K562 (cell line): Measurements from ENCODE around the gene TSHZ1. TPM values are rescaled to one million over a fixed set of nuclear protein-coding genes. Genes with fewer than 3 reads are reported as not detected.

Source experiments
- ATAC-seq: fragments of 200-7000 bp; cut with Tn5 transposase; 3 replicates; pipeline ENCODE4 v1.9.1; 2020; ENCODE audit warnings: moderate library complexity
- BruUV-seq: library from RNA; stranded (reverse); fragments of 400-500 nt; replicated peaks from 2 replicates; lab custom pipeline; 2021; lab: Mats Ljungman, UMichigan
- CTCF ChIA-PET: fragments of 300-600 bp; formaldehyde crosslinking; extraction: SDS; loops from one replicate; lab custom pipeline; 2021; ENCODE audit warnings: low intra/inter-chr PET ratio; lab: Yijun Ruan, JAX
- POLR2A ChIA-PET: fragments of 300-600, 350-650 bp; sonication (Branson Sonifier 250); formaldehyde crosslinking; extraction: SDS; loops from one replicate; lab custom pipeline; 2021; ENCODE audit warnings: antibody characterized with exemption, inconsistent platforms; lab: Yijun Ruan, JAX
- DNase-seq, 4 experiments: peaks; one replicate each; pipeline versions ENCODE4 v3.0.0 to v3.0.0-alpha.2; 2011 to 2018; ENCODE audit warnings: low spot score in 3 of 4, mixed read lengths in 3 of 4; ENCODE audit errors: extremely low read depth in 1 of 4
- FAIRE-seq: peaks from 2 replicates; lab custom pipeline; 2011; peaks lifted over from hg19 to GRCh38; lab: Jason Lieb, UNC
- H2AFZ ChIP-seq: 2 replicates; pipeline ENCODE4 v1.6.0; 2011; ENCODE audit warnings: low read depth, low read length, control low read depth, inconsistent platforms
- H3K27ac ChIP-seq: fragments of 200-600 bp; 3 replicates; pipeline ENCODE4 v1.8.0; 2011; ENCODE audit warnings: low read depth, mild to moderate bottlenecking, control low read depth, inconsistent platforms, low read length, moderate library complexity, mixed read lengths; ENCODE audit errors: extremely low read depth
- H3K27me3 ChIP-seq, 2 experiments: fragments of 300-600 bp in 1 of 2; 2 replicates in 1 of 2; 3 replicates in 1 of 2; pipeline versions ENCODE4 v1.6.0 to v1.8.0; 2011; ENCODE audit warnings: inconsistent platforms in 2 of 2, low read length in 2 of 2, mild to moderate bottlenecking in 1 of 2, mixed read lengths in 1 of 2, moderate library complexity in 1 of 2; ENCODE audit not compliant: control insufficient read depth in 2 of 2, insufficient read depth in 2 of 2
- H3K36me3 ChIP-seq: fragments of 300-600 bp; 3 replicates; pipeline ENCODE4 v1.8.0; 2011; ENCODE audit warnings: mild to moderate bottlenecking, low read length, inconsistent platforms; ENCODE audit not compliant: control insufficient read depth, insufficient read depth
- H3K4me1 ChIP-seq, 2 experiments: fragments of 200-600 bp in 1 of 2; replicated peaks in 1 of 2; 2 replicates in 1 of 2; 3 replicates in 1 of 2; pipeline versions ENCODE4 v1.5.1 to v1.8.0; 2011; ENCODE audit warnings: inconsistent platforms in 2 of 2, low read length in 2 of 2, mild to moderate bottlenecking in 1 of 2, mixed read lengths in 1 of 2, moderate library complexity in 1 of 2; ENCODE audit not compliant: control insufficient read depth in 2 of 2, insufficient read depth in 2 of 2
- H3K4me2 ChIP-seq: 2 replicates; pipeline ENCODE4 v1.6.1; 2011; ENCODE audit warnings: low read length, control low read depth, inconsistent platforms, mixed read lengths; ENCODE audit not compliant: insufficient read depth
- H3K4me3 ChIP-seq: fragments of 200-600 bp; sonication (generic), shearing (Covaris generic); 2 replicates; pipeline ENCODE4 v1.5.1; 2016; ENCODE audit warnings: control low read depth, inconsistent platforms
- H3K79me2 ChIP-seq: fragments of 200-600 bp; 3 replicates; pipeline ENCODE4 v1.8.0; 2011; ENCODE audit warnings: low read length, inconsistent platforms; ENCODE audit not compliant: control insufficient read depth, insufficient read depth
- H3K9ac ChIP-seq, 2 experiments: 2 replicates each; pipeline versions ENCODE4 v1.6.0 to v1.6.1; 2011; ENCODE audit warnings: low read depth in 2 of 2, low read length in 2 of 2, control low read depth in 1 of 2, inconsistent platforms in 1 of 2, mild to moderate bottlenecking in 1 of 2, mixed read lengths in 1 of 2; ENCODE audit not compliant: insufficient read depth in 1 of 2
- H3K9me1 ChIP-seq: one replicate; pipeline ENCODE4 v1.6.0; 2011; ENCODE audit warnings: inconsistent platforms, mild to moderate bottlenecking, low read length, moderate library complexity; ENCODE audit not compliant: control insufficient read depth, insufficient read depth
- H3K9me3 ChIP-seq: replicated peaks from 2 replicates; pipeline ENCODE4 v1.5.1; 2011; ENCODE audit warnings: low read depth, low read length, inconsistent platforms; ENCODE audit not compliant: control insufficient read depth, insufficient read depth
- H4K20me1 ChIP-seq: replicated peaks from 2 replicates; pipeline ENCODE4 v1.6.1; 2011; ENCODE audit warnings: low read length, inconsistent platforms, mixed read lengths; ENCODE audit not compliant: control insufficient read depth, insufficient read depth
- ADNP ChIP-seq: fragments of 200-800 bp; sonication (Bioruptor generic); IDR thresholded peaks from 2 replicates; pipeline ENCODE4 v1.6.1; 2016; ENCODE audit warnings: missing genetic modification characterization, missing compliant biosample characterization
- HSF4 ChIP-seq: fragments of 250-450 bp; sonication (Bioruptor Pico); IDR thresholded peaks from 2 replicates; pipeline ENCODE4 v2.1.2; 2022; ENCODE audit warnings: mild to moderate bottlenecking, moderate library complexity, borderline replicate concordance
- MCM7 ChIP-seq, 2 experiments: fragments of 450-650 bp; IDR thresholded peaks; 2 replicates each; pipeline ENCODE4 v1.6.1; 2016 to 2018
- NRF1 ChIP-seq, 2 experiments: fragments of 450-650 bp; IDR thresholded peaks in 1 of 2; conservative IDR thresholded peaks in 1 of 2; 2 replicates each; pipeline ENCODE4 v1.6.1; 2014; ENCODE audit warnings: mild to moderate bottlenecking in 2 of 2
- RAD51 ChIP-seq: fragments of 450-650 bp; IDR thresholded peaks from 2 replicates; pipeline ENCODE4 v1.7.1; 2016; ENCODE audit warnings: low read depth, mild to moderate bottlenecking, borderline replicate concordance
- SAFB ChIP-seq: fragments of 200-400 bp; formaldehyde crosslinking; IDR thresholded peaks from 2 replicates; pipeline ENCODE4 v1.6.1; 2017; ENCODE audit warnings: low read depth, low read length, borderline replicate concordance
- SIN3B ChIP-seq: fragments of 450-650 bp; IDR thresholded peaks from 2 replicates; pipeline ENCODE4 v1.6.1; 2017; ENCODE audit warnings: low read depth, mild to moderate bottlenecking, moderate library complexity
- STAG1 ChIP-seq: sonication (generic); formaldehyde crosslinking; IDR thresholded peaks from 2 replicates; pipeline ENCODE4 v1.5.0; 2020; ENCODE audit warnings: missing genetic modification reagents, borderline replicate concordance
- THRAP3 ChIP-seq: fragments of 450-650 bp; IDR thresholded peaks from 2 replicates; pipeline ENCODE4 v1.6.1; 2016; ENCODE audit warnings: mild to moderate bottlenecking, inconsistent platforms, borderline replicate concordance
- ZNF764 ChIP-seq: fragments of 250-450 bp; sonication (Bioruptor Pico); IDR thresholded peaks from 2 replicates; pipeline ENCODE4 v1.4.0; 2020; ENCODE audit warnings: low read depth, mild to moderate bottlenecking, moderate library complexity
- WGBS: fragments of 100-300 bp; shearing (Covaris generic); methylation state at CpG from one replicate; pipeline ENCODE4 v1.1.6; 2016; ENCODE audit warnings: low coverage, mixed read lengths; ENCODE audit not compliant: insufficient coverage; ENCODE audit errors: missing lambda C conversion rate; 5-methylcytosine and 5-hydroxymethylcytosine counted together
- in situ Hi-C: fragments of 300-500 bp; cut with MboI; formaldehyde crosslinking; loops from 4 replicates; pipeline ENCODE4 v1.15.0; 2018; ENCODE audit warnings: inconsistent platforms, mixed read lengths
- intact Hi-C: fragments of 100-400 bp; cut with micrococcal nuclease; formaldehyde crosslinking; loops from 2 replicates; pipeline ENCODE4 v1.14.2; 2022
- polyA plus RNA-seq, 8 experiments: library from polyadenylated mRNA; depleted of rRNA in 4 of 8; stranded (reverse) in 5 of 8; unstranded in 3 of 8; fragments of >200 nt; fragmentation: Nextera tagmentation in 2 of 8; fragmentation: Illumina TruSeq in 1 of 8; extraction: Ambion mirVana in 2 of 8; extraction: Trizol in 1 of 8; gene quantifications; 2 replicates each; pipeline versions ENCODE4 v1.2.1 to v1.2.3, GENCODE V29; 2011 to 2014; ENCODE audit warnings: inconsistent platforms in 1 of 8, missing spikeins in 1 of 8
- total RNA-seq, 7 experiments: library from RNA; depleted of rRNA in 6 of 7; stranded (reverse); fragments of >200 nt in 6 of 7; fragmentation: Illumina TruSeq in 2 of 7; extraction: Trizol in 2 of 7; gene quantifications; 2 replicates each; pipeline versions ENCODE4 v1.2.1 to v1.2.3, GENCODE V29; 2011 to 2021; ENCODE audit warnings: low replicate concordance in 1 of 7
- TF ChIP-seq, protein P1 (sequence below): fragments of 450-650 bp; IDR thresholded peaks from 2 replicates; pipeline ENCODE4 v1.6.1; 2017; ENCODE audit warnings: antibody characterized with exemption, mild to moderate bottlenecking
- TF ChIP-seq, protein P2 (sequence below): sonication (generic); IDR thresholded peaks from 2 replicates; pipeline ENCODE4 v1.6.1; 2016

The TSHZ1 gene
- total and polyA plus RNA-seq, 9 of the 15 experiments (the other 6 are each of a cell fraction or from before 2014, with no cell fraction given) = 1.1 to 7.2 (median 2.7) TPM

DNA sequence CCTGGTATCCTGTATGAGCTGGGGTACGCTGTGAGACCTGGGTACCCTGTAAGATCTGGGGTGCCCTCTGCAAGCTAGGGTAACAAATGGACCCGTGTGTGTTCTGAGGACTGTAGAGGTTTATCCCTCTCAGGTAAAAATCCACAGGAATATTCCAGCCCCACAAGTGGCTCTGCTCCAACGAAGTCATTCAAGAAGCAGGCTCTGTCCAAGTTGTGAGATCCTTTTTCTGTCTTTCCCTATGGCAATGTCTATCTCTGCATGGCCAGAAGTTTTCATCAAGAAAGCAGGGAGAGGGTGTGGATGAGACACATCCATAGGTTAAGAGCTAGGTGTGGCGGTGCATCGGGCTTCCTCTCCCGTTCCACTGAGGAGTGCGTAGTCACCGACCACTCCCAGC lies 44.7 kb upstream of the TSHZ1 start:
- ATAC-seq = no peak

More for the DNA sequence above, 44.7 kb upstream of the TSHZ1 start:
- Histone ChIP-seq H3K9me1 (no peaks in the 10 kb centered on the region), H3K4me1 (peaks cover 0 to 8% of the 10 kb centered on the region in 2 experiments; a peak in 1 of 5 replicates), H3K9me3 (no peaks in the 10 kb centered on the region), H3K27ac (no peak overlapping the region), H3K4me3 (no peak overlapping the region), H3K4me2 (no peak overlapping the region), H3K79me2 (no peaks in the 10 kb centered on the region), H2AFZ (no peak overlapping the region), H3K27me3 (peaks cover 12 to 55% of the 10 kb centered on the region in 2 experiments; a peak in 4 of 5 replicates), H3K36me3 (no peaks in the 10 kb centered on the region), H3K9ac (no peak overlapping the region), H4K20me1 (no peaks in the 10 kb centered on the region)
- BruUV-seq = no TSS peak
- ChIA-PET POLR2A (interaction anchor here (1.1 kb wide), 1 partner anchor 11 kb away, joined by 3 read pairs; no protein-coding TSS in a partner anchor), CTCF (no interaction called here)
- intact Hi-C loops = loop anchor here (10.0 kb wide), 1 partner anchor 309 kb away; no protein-coding TSS in a partner anchor
- DNase-seq (no peak), FAIRE-seq (no peak)
- TF ChIP-seq SIN3B = no peak
- no peak for TF ChIP-seq SAFB
- TF ChIP-seq, protein P1, sequence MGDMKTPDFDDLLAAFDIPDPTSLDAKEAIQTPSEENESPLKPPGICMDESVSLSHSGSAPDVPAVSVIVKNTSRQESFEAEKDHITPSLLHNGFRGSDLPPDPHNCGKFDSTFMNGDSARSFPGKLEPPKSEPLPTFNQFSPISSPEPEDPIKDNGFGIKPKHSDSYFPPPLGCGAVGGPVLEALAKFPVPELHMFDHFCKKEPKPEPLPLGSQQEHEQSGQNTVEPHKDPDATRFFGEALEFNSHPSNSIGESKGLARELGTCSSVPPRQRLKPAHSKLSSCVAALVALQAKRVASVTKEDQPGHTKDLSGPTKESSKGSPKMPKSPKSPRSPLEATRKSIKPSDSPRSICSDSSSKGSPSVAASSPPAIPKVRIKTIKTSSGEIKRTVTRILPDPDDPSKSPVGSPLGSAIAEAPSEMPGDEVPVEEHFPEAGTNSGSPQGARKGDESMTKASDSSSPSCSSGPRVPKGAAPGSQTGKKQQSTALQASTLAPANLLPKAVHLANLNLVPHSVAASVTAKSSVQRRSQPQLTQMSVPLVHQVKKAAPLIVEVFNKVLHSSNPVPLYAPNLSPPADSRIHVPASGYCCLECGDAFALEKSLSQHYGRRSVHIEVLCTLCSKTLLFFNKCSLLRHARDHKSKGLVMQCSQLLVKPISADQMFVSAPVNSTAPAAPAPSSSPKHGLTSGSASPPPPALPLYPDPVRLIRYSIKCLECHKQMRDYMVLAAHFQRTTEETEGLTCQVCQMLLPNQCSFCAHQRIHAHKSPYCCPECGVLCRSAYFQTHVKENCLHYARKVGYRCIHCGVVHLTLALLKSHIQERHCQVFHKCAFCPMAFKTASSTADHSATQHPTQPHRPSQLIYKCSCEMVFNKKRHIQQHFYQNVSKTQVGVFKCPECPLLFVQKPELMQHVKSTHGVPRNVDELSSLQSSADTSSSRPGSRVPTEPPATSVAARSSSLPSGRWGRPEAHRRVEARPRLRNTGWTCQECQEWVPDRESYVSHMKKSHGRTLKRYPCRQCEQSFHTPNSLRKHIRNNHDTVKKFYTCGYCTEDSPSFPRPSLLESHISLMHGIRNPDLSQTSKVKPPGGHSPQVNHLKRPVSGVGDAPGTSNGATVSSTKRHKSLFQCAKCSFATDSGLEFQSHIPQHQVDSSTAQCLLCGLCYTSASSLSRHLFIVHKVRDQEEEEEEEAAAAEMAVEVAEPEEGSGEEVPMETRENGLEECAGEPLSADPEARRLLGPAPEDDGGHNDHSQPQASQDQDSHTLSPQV = no peak
- TF ChIP-seq NRF1 (conservative IDR thresholded peaks at IDR 0.05 in 1 of 2, IDR thresholded peaks at IDR 0.05 in 1 of 2) = no peak
- TF ChIP-seq ADNP (tag) = no peak
- TF ChIP-seq HSF4 (CRISPR knock-in tag) = no peak
- TF ChIP-seq ZNF764 (CRISPR knock-in tag) = no peak
- no peak for TF ChIP-seq STAG1
- TF ChIP-seq, protein P2, sequence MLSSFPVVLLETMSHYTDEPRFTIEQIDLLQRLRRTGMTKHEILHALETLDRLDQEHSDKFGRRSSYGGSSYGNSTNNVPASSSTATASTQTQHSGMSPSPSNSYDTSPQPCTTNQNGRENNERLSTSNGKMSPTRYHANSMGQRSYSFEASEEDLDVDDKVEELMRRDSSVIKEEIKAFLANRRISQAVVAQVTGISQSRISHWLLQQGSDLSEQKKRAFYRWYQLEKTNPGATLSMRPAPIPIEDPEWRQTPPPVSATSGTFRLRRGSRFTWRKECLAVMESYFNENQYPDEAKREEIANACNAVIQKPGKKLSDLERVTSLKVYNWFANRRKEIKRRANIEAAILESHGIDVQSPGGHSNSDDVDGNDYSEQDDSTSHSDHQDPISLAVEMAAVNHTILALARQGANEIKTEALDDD = no peak
- TF ChIP-seq RAD51 = no peak
- no peak for TF ChIP-seq MCM7 (IDR thresholded peaks at IDR 0.05)
- TF ChIP-seq THRAP3 = no peak
- 0% methylated on average over 8 of the region's 8 CpGs for WGBS
- in situ Hi-C loops = no loop called here
